Epithelial cell of esophagus (primary cell): ENCODE data around the gene TYRO3.

Source experiments
- DNase-seq: peaks from one replicate; pipeline ENCODE4 v3.0.0; 2010; ENCODE audit warnings: low read depth
- H3K4me3 ChIP-seq: 2 replicates; pipeline ENCODE4 v1.5.1; 2011; ENCODE audit warnings: mild to moderate bottlenecking, low read length, control low read depth
- TF ChIP-seq, protein P1 (sequence below): IDR thresholded peaks from 2 replicates; pipeline ENCODE4 v1.5.1; 2011; ENCODE audit warnings: low read depth, mild to moderate bottlenecking, low read length, control low read depth, inconsistent platforms; ENCODE audit not compliant: insufficient read depth; ENCODE audit errors: missing control alignments

TYRO3 gene

DNA sequence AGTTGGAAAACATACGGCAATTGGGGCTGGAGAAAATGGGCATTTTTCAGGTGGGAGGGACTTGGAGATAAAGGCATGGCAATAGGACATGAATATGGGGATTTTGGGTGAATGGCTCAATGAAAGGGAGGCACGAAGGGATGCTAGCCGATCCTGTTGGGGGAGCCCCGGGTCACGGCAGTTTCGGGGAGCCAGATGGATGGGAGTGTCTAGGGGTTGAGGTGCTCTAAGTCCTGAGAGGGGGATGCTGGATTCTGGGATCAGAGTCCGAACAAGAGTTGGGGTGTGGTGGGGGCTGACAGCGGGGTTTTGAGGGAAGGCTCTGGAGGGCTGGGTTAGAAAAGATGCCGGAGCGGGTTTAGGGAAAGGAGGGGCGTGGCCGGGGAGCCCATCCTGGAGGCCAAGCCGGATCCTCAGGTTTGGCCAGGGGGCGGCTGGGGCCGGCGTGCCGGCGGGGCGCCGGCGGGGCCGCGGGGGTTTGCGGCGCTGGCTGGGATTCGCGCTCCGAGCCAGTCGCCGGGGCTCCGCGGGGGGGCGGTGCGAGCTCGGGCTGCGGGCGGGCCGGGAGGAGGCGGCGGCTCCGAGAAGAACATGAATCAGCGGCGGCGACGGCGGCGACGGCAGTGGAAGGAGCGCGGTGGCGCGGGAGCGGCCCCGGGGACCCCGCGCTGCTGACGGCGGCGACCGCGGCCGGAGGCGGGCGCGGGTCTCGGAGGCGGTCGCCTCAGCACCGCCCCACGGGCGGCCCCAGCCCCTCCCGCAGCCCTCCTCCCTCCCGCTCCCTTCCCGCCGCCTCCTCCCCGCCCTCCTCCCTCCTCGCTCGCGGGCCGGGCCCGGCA is at the start of gene TYRO3:
Gene TYRO3 (plus strand): TSS at position 813 of the 839 bp plus-strand sequence. CDS start 46 bp downstream, outside the sequence.
- DNase-seq: peak; percentile 63
- TF ChIP-seq, protein P1, sequence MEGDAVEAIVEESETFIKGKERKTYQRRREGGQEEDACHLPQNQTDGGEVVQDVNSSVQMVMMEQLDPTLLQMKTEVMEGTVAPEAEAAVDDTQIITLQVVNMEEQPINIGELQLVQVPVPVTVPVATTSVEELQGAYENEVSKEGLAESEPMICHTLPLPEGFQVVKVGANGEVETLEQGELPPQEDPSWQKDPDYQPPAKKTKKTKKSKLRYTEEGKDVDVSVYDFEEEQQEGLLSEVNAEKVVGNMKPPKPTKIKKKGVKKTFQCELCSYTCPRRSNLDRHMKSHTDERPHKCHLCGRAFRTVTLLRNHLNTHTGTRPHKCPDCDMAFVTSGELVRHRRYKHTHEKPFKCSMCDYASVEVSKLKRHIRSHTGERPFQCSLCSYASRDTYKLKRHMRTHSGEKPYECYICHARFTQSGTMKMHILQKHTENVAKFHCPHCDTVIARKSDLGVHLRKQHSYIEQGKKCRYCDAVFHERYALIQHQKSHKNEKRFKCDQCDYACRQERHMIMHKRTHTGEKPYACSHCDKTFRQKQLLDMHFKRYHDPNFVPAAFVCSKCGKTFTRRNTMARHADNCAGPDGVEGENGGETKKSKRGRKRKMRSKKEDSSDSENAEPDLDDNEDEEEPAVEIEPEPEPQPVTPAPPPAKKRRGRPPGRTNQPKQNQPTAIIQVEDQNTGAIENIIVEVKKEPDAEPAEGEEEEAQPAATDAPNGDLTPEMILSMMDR: no peak

DNA sequence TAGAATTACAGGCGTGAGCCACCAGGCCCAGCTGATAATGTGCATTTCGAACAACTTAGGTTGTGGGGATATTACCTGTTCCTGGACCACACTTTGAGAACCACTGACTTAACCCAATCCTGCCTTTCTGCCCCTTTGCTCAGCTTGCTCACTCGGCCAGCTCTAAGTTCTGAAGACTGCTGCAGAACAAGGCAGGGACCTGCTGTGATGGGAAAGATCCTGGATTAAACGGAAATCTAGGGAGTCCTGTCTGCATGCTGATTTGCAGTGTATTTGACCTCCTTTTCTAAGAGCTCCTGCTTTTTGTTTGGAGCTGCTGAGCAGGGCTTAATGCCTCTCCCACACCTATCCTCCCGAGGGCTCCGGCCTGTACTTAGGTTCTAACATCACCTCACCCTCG is 48.3 kb upstream of the TYRO3 start:
- TF ChIP-seq, protein P1: no peak

More for the DNA sequence above, at the start of gene TYRO3:
- H3K4me3 ChIP-seq: peak within 1 kb of the TSS; percentile 60

DNA sequence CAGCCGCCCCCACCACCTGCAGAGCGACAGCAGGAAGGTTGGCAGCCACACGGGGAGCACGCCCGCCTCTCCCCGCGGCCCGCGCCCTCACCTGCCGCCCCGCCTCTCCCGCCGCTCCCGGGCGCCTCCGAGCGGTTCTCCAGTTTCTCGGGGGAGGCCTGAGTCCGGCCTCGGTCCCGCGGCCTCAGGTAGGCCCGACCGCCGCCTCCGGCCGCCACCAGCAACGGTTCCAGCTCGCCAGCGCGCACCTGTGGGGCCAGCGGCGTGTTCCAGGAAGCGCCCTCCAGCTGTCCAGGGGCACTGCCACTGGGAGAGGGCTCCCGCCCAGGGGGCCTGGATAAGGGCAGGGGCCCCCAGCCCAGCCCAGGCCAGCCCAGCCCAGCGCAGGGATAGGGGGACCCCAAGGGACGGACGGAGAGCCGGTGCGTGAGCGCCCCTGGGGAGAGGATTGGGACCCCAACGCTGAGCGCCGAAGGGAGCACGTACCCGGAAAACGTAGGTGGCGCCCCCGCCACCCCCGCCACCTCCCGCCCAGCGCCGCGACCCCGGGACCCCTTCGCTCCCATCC is 47.6 kb upstream of the TYRO3 start:
- TF ChIP-seq, protein P1: no peak
- no peak for DNase-seq
- no peak overlapping the region for H3K4me3 ChIP-seq

More for the DNA sequence above, 48.3 kb upstream of the TYRO3 start:
- no peak overlapping the region for H3K4me3 ChIP-seq
- no peak for DNase-seq

DNA sequence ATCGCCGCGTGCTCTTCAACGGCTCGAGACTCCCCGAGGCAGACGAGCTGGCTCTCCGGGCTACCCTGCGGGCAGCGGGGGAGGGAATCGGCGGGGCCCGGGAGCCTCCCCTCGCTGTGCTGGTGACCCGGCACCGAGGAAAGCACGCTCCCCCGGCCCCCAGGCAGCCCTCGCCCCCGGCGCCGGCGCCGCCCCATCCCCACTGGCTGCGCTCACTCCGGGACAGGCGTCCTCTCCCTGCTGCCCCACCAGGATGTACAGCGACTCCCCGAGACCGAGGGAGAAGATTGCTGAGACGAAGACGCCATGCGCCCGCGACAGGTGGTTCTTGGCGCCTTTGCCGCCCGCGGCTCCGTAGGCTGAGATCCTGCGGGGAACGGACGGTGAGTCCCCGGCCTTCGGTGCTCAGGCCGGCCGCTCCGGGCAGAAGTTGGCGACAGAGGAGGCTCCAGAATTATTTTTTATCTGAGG is 47.1 kb upstream of the TYRO3 start:
- TF ChIP-seq, protein P1: no peak
- H3K4me3 ChIP-seq: no peak overlapping the region

DNA sequence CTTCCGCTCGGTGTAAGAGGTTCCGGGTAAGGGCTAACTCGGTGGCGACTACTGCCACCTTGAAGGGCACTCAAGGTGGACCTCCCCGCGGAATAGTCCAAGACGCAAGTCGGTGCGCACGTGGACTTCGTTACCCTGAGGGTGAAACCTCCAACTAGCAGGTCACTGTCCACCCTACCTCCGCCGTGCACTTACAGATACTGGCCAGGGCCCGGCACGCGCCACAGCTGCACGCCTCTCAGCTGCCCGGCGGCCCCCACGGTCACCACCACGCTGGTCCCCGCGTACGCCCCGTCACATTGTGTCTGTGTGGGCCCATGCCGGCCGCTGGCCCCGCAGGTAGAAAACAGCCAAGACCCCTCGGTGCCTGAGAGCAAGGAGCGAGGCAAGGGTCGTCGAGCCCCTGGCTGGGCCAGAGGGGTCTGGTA is 46.5 kb upstream of the TYRO3 start:
- TF ChIP-seq, protein P1: no peak
- DNase-seq: no peak
- H3K4me3 ChIP-seq: no peak overlapping the region

More for the DNA sequence above, 47.1 kb upstream of the TYRO3 start:
- no peak for DNase-seq

DNA sequence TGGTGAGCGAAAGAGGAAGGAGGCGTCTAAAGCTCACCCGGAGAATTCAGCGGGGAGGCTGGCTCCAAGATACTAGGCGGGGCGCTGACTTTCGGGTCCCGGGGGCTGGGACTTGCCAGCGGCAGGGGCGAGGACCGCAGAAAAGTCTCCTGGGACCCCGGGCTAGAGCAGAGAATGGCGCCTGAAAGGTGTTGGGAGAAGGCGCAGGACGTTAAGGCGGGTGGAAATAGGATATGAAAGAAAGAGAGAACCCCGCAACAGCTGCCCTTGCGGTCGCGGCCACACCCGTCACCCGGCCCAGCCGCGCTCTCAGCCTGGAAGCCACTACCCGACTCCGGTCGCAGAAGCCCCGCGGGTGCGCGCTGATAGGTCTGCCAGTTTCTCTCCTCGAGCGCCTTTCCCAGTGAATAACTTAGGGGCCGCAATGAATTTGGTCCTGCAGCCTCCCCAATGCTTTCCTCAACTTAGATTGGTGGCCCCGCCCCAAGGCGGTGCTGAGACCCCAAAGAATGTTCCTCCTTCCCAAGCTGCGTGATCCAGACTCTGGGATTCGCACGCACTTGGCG is 46.0 kb upstream of the TYRO3 start:
- no peak overlapping the region for H3K4me3 ChIP-seq
- TF ChIP-seq, protein P1: no peak
- DNase-seq: no peak
